B cell (primary cell): ENCODE measurements around the gene MAP3K7. TPM values are rescaled to one million over a fixed set of nuclear protein-coding genes. Genes with fewer than 3 reads are reported as not detected.

ENCODE experiments used
- ATAC-seq: fragments of 200-7000 bp; cut with Tn5 transposase; one replicate; pipeline ENCODE4 v1.10.0; 2021; ENCODE audit warnings: low read depth, mild to moderate bottlenecking, moderate number of reproducible peaks, moderate library complexity
- CTCF ChIA-PET: fragments of 350-600 bp; sonication (Branson Sonifier 250); formaldehyde crosslinking; loops from one replicate; lab custom pipeline; 2021; ENCODE audit warnings: antibody characterized with exemption, inconsistent platforms; lab: Charles Lee
- POLR2A ChIA-PET: fragments of 350-600 bp; sonication (Branson Sonifier 250); formaldehyde crosslinking; loops from one replicate; lab custom pipeline; 2021; ENCODE audit warnings: antibody characterized with exemption; lab: Charles Lee
- DNase-seq: peaks from one replicate; pipeline ENCODE4 v3.0.0; 2013
- H2AFZ ChIP-seq: 2 replicates; pipeline ENCODE4 v1.6.1; 2012; ENCODE audit warnings: mild to moderate bottlenecking, low read depth, low read length; ENCODE audit not compliant: insufficient read depth, poor library complexity, severe bottlenecking
- H3K27ac ChIP-seq, 2 donors: 1 replicate in 1 of 2; 2 replicates in 1 of 2; pipeline ENCODE4 v1.5.1; 2012 to 2013; ENCODE audit warnings: low read length in 2 of 2, mild to moderate bottlenecking in 2 of 2, moderate library complexity in 1 of 2
- H3K27me3 ChIP-seq, 4 experiments: fragments of 200-600 bp in 1 of 4; sonication (generic) in 1 of 4; replicated peaks in 1 of 4; 1 replicate in 2 of 4; 2 replicates in 2 of 4; pipeline versions ENCODE4 v1.6.1 to v1.7.0; 2013 to 2016; ENCODE audit warnings: low read length in 3 of 4, mild to moderate bottlenecking in 2 of 4, mixed read lengths in 1 of 4, moderate library complexity in 1 of 4; ENCODE audit not compliant: insufficient read depth in 4 of 4, control insufficient read depth in 3 of 4; ENCODE audit errors: control extremely low read depth in 1 of 4
- H3K36me3 ChIP-seq, 2 experiments: replicated peaks in 1 of 2; 1 replicate in 1 of 2; 2 replicates in 1 of 2; pipeline versions ENCODE4 v1.6.1 to v1.7.1; 2013; ENCODE audit warnings: low read length in 1 of 2; ENCODE audit not compliant: insufficient read depth in 2 of 2, control insufficient read depth in 1 of 2; ENCODE audit errors: control extremely low read depth in 1 of 2, extremely low read depth in 1 of 2
- H3K4me1 ChIP-seq, 2 donors: fragments of 200-600 bp in 1 of 2; sonication (generic) in 1 of 2; 1 replicate in 1 of 2; 2 replicates in 1 of 2; pipeline versions ENCODE4 v1.5.1 to v1.6.1; 2013 to 2017; ENCODE audit warnings: low read length in 2 of 2; ENCODE audit not compliant: control insufficient read depth in 2 of 2, insufficient read depth in 2 of 2
- H3K4me2 ChIP-seq: replicated peaks from 2 replicates; pipeline ENCODE3; 2012; ENCODE audit warnings: mild to moderate bottlenecking, low read depth, low read length; ENCODE audit not compliant: poor library complexity, severe bottlenecking
- H3K4me3 ChIP-seq, 5 experiments: fragments of 200-600 bp in 1 of 5; sonication (generic) in 1 of 5; 1 replicate in 3 of 5; 2 replicates in 2 of 5; pipeline versions ENCODE4 v1.5.1 to v1.7.0; 2011 to 2016; ENCODE audit warnings: low read length in 4 of 5, mild to moderate bottlenecking in 4 of 5, low read depth in 2 of 5, control low read depth in 1 of 5, moderate library complexity in 1 of 5; ENCODE audit not compliant: insufficient read depth in 1 of 5; ENCODE audit errors: control extremely low read depth in 1 of 5, extremely low read depth in 1 of 5
- H3K79me2 ChIP-seq: fragments of 200-600 bp; sonication (generic); one replicate; pipeline ENCODE4 v1.6.0; 2016; ENCODE audit warnings: low read length; ENCODE audit not compliant: control insufficient read depth, insufficient read depth
- H3K9ac ChIP-seq: fragments of 200-600 bp; sonication (generic); 2 replicates; pipeline ENCODE4 v1.6.1; 2017; ENCODE audit warnings: mild to moderate bottlenecking, low read length, moderate library complexity
- H3K9me3 ChIP-seq, 3 donors: one replicate each; pipeline versions ENCODE4 v1.6.1 to v1.7.1; 2013; ENCODE audit warnings: low read length in 2 of 3; ENCODE audit not compliant: control insufficient read depth in 2 of 3, insufficient read depth in 1 of 3; ENCODE audit errors: control extremely low read depth in 1 of 3
- H4K20me1 ChIP-seq: 2 replicates; pipeline ENCODE4 v1.6.0; 2012; ENCODE audit warnings: mild to moderate bottlenecking, low read length; ENCODE audit not compliant: insufficient read depth, control insufficient read depth, poor library complexity, severe bottlenecking
- H3K27ac Mint-ChIP-seq: one replicate; pipeline ENCODE4 v1.8.0; 2021; ENCODE audit warnings: mixed read lengths
- H3K27me3 Mint-ChIP-seq: one replicate; pipeline ENCODE4 v1.8.0; 2021; ENCODE audit warnings: mixed read lengths
- H3K4me1 Mint-ChIP-seq: one replicate; pipeline ENCODE4 v1.8.0; 2021; ENCODE audit warnings: mixed read lengths
- H3K4me3 Mint-ChIP-seq: one replicate; pipeline ENCODE4 v1.8.0; 2021; ENCODE audit warnings: mixed read lengths
- H3K9me3 Mint-ChIP-seq: one replicate; pipeline ENCODE4 v1.8.0; 2022; ENCODE audit warnings: mixed read lengths; ENCODE audit not compliant: insufficient read depth
- EZH2 ChIP-seq: IDR thresholded peaks from 2 replicates; pipeline ENCODE4 v1.6.1; 2012; ENCODE audit warnings: borderline replicate concordance, low read depth, mild to moderate bottlenecking, moderate library complexity, low read length; ENCODE audit not compliant: insufficient read depth, poor library complexity, severe bottlenecking
- WGBS: methylation state at CpG from one replicate; pipeline ENCODE4 v1.1.5; 2013; ENCODE audit warnings: missing lambda C conversion rate; ENCODE audit not compliant: insufficient coverage; 5-methylcytosine and 5-hydroxymethylcytosine counted together
- intact Hi-C: fragments of 100-400 bp; cut with micrococcal nuclease; formaldehyde crosslinking; loops from one replicate; pipeline ENCODE4 v1.10.0; 2022
- polyA plus RNA-seq: library from polyadenylated mRNA; depleted of rRNA; stranded (reverse); fragments of >200 nt; gene quantifications from 2 replicates; pipeline ENCODE4 v1.2.3, GENCODE V29; 2012
- total RNA-seq, 2 donors: library from RNA; stranded (reverse); fragments of 120-200 nt in 1 of 2; gene quantifications; 1 replicate in 1 of 2; 2 replicates in 1 of 2; pipeline versions ENCODE4 v1.2.3 to v1.2.4, GENCODE V29; 2013 to 2022
- TF ChIP-seq, protein P1 (sequence below): fragments of 200-600 bp; IDR thresholded peaks from one replicate; pipeline ENCODE4 v1.8.0; 2022; ENCODE audit warnings: antibody characterized with exemption, mild to moderate bottlenecking

MAP3K7 gene
- total and polyA plus RNA-seq, 2 donors (not counting 1 experiment from before 2014, with no cell fraction given) = 15.0 to 32.8 TPM

- ATAC-seq (no peak), DNase-seq (no peak)
- Histone ChIP-seq H3K79me2 (no peaks in the 10 kb centered on the region), H3K4me3 (no peak overlapping the region), H3K27ac (no peak overlapping the region), H4K20me1 (no peaks in the 10 kb centered on the region), H3K27me3 (no peaks in the 10 kb centered on the region), H3K36me3 (peaks cover 6 to 31% of the 10 kb centered on the region in 2 experiments), H3K9me3 (no peaks in the 10 kb centered on the region), H3K4me2 (no peak overlapping the region), H3K9ac (no peak overlapping the region), H2AFZ (no peak overlapping the region), H3K4me1 (no peaks in the 10 kb centered on the region)
- Mint-ChIP-seq H3K9me3 (no peaks in the 10 kb centered on the region), H3K4me1 (no peaks in the 10 kb centered on the region), H3K27me3 (no peaks in the 10 kb centered on the region), H3K27ac (no peak overlapping the region), H3K4me3 (no peak overlapping the region)
- ChIA-PET CTCF (interaction anchor here (0.9 to 1.8 kb wide), 2 partner anchors 42 to 581 kb away, joined by 3 to 4 read pairs; no protein-coding TSS in a partner anchor), POLR2A (no interaction called here)
- TF ChIP-seq, protein P1, sequence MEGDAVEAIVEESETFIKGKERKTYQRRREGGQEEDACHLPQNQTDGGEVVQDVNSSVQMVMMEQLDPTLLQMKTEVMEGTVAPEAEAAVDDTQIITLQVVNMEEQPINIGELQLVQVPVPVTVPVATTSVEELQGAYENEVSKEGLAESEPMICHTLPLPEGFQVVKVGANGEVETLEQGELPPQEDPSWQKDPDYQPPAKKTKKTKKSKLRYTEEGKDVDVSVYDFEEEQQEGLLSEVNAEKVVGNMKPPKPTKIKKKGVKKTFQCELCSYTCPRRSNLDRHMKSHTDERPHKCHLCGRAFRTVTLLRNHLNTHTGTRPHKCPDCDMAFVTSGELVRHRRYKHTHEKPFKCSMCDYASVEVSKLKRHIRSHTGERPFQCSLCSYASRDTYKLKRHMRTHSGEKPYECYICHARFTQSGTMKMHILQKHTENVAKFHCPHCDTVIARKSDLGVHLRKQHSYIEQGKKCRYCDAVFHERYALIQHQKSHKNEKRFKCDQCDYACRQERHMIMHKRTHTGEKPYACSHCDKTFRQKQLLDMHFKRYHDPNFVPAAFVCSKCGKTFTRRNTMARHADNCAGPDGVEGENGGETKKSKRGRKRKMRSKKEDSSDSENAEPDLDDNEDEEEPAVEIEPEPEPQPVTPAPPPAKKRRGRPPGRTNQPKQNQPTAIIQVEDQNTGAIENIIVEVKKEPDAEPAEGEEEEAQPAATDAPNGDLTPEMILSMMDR = no peak
- no peak for TF ChIP-seq EZH2
- 100% methylated on average over 1 of the region's 1 CpG for WGBS
- intact Hi-C loops = no loop called here
Observed at GRCh38 chr6:90521955-90522354, 64.9 kb downstream of the MAP3K7 start.

DNA sequence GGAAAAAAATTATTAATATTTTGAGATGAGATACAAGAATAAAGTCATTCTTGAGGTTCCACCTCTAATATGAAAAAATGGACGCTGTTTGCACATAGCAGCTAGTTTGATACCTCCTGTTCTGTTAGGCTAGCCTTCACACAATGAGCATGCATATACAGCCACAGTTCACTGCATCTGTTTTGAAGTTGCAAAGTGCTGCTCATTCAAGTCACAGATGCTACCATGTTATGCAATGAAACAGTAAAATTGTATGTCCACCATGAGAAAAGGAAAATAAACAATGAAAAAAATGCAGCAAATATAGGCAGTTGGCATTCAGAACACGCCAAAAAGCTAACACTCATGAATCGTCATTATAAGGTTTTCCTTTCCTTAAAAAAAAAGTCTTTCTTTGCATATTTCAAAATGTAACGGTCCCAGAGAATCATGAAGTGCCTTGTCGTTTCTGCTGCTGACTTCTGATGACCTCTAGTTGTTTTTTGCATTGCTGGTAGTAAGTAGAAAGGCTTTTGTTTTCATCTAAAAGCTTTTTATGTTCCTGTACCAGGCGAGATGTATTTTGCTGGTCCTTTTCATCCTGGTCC lies 70.7 kb downstream of the MAP3K7 start:
- POLR2A ChIA-PET = no interaction called here
- WGBS = 93% methylated on average over 2 of the region's 6 CpGs
- H3K4me2 ChIP-seq = no peak overlapping the region
- Mint-ChIP-seq H3K4me1 (no peaks in the 10 kb centered on the region), H3K4me3 (no peak overlapping the region), H3K27me3 (no peaks in the 10 kb centered on the region), H3K9me3 (no peaks in the 10 kb centered on the region), H3K27ac (no peak overlapping the region)
- no peaks in the 10 kb centered on the region for H3K27me3 ChIP-seq
- ATAC-seq (no peak), DNase-seq (no peak)
- CTCF ChIA-PET = no interaction called here
- no peak overlapping the region for H3K9ac ChIP-seq
- H3K4me1 ChIP-seq = no peaks in the 10 kb centered on the region
- no peak overlapping the region for H3K4me3 ChIP-seq
- no peak overlapping the region for H3K27ac ChIP-seq
- no peaks in the 10 kb centered on the region for H3K9me3 ChIP-seq
- H3K79me2 ChIP-seq = no peaks in the 10 kb centered on the region
- TF ChIP-seq, protein P1 = no peak
- TF ChIP-seq EZH2 = no peak
- H3K36me3 ChIP-seq = peaks cover 6 to 26% of the 10 kb centered on the region in 2 experiments
- no peaks in the 10 kb centered on the region for H4K20me1 ChIP-seq
- intact Hi-C loops = no loop called here
- no peak overlapping the region for H2AFZ ChIP-seq
